Type B pancreatic cell (in vitro differentiated cells): ENCODE results near the gene APP. TPM values are rescaled to one million over a fixed set of nuclear protein-coding genes. Genes with fewer than 3 reads are reported as not detected.
"Not testable (repeated sequence)": the region's sequence is repeated elsewhere in the genome, so short reads cannot be mapped to it uniquely, and the experiment has no call there.

Source experiments
- DNase-seq: peaks from one replicate; pipeline ENCODE4 v3.0.0; 2021; ENCODE audit warnings: mixed read lengths; ENCODE audit not compliant: unreplicated experiment; ENCODE audit errors: extremely low spot score
- H3K27ac Mint-ChIP-seq: 2 replicates; pipeline ENCODE4 v1.8.0; 2021; ENCODE audit warnings: mild to moderate bottlenecking, mixed read lengths
- H3K27me3 Mint-ChIP-seq: 2 replicates; pipeline ENCODE4 v1.8.0; 2021; ENCODE audit warnings: mixed read lengths
- H3K36me3 Mint-ChIP-seq: 2 replicates; pipeline ENCODE4 v1.8.0; 2021; ENCODE audit warnings: mixed read lengths
- H3K4me1 Mint-ChIP-seq: one replicate; pipeline ENCODE4 v1.8.0; 2021; ENCODE audit warnings: mixed read lengths; ENCODE audit not compliant: unreplicated experiment
- H3K4me3 Mint-ChIP-seq: 2 replicates; pipeline ENCODE4 v1.8.0; 2021; ENCODE audit warnings: mild to moderate bottlenecking, mixed read lengths
- H3K9me3 Mint-ChIP-seq: 2 replicates; pipeline ENCODE4 v1.8.0; 2021; ENCODE audit warnings: mixed read lengths
- CTCF ChIP-seq: fragments of 200-600 bp; sonication (generic); conservative IDR thresholded peaks from 2 replicates; pipeline ENCODE4 v1.5.0; 2021; ENCODE audit warnings: antibody characterized with exemption, mild to moderate bottlenecking
- total RNA-seq: library from RNA; stranded (reverse); gene quantifications from 2 replicates; pipeline ENCODE4 v1.2.1, GENCODE V29; 2021; ENCODE audit warnings: low replicate concordance

APP gene
- total RNA-seq, 1 donor from 2014 or later: 415 TPM

DNA sequence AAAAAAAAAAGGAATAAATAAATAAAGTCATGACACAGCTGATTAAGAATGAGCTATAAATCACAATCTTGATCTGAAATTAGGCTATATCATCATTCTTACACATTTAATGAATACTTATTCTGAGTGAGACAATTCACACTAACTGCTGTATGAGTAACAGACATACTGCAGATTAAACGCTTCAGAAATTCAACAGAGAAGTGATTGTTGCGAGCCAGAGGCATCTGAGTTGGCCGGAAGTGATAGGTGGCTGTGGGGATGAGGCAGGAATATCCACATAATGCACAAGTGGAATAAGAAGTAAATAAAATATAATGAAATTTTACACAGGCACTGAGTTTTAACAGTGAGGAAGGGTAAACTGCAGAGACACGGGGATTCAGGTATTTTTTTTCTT lies 142.4 kb downstream of the APP start:
- Mint-ChIP-seq H3K27me3 (no peaks in the 10 kb centered on the region), H3K9me3 (no peaks in the 10 kb centered on the region), H3K36me3 (peaks cover 35% of the 10 kb centered on the region), H3K4me1 (peaks cover 19% of the 10 kb centered on the region), H3K4me3 (no peak overlapping the region), H3K27ac (no peak overlapping the region)
- TF ChIP-seq CTCF: no peak
- DNase-seq: no peak

DNA sequence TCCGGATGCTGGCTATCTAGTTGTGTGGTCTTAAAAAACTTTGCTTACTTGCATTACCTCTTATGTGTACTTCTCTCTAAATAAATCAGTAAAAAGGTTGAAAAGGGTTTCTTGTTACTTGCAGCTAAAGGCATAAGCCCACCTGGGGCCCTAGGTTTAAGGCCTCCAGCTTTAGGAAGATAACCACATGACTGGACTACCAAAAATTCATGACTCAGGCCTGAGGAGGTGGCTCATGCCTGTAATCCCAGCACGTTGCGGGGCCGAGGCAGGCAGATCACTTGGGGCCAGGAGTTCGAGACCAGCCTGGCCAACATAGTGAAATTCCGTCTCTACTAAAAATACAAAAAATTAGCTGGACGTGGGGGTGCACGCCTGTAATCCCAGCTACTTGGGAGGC lies 142.9 kb downstream of the APP start:
- no peaks in the 10 kb centered on the region for H3K9me3 Mint-ChIP-seq
- H3K4me1 Mint-ChIP-seq: peaks cover 19% of the 10 kb centered on the region
- DNase-seq: no peak
- no peak for TF ChIP-seq CTCF
- no peaks in the 10 kb centered on the region for H3K27me3 Mint-ChIP-seq
- no peak overlapping the region for H3K4me3 Mint-ChIP-seq
- H3K27ac Mint-ChIP-seq: no peak overlapping the region
- H3K36me3 Mint-ChIP-seq: peaks cover 30% of the 10 kb centered on the region

GRCh38 chr21:26025536-26026512 lies 144.7 kb downstream of the APP start:
- no peaks in the 10 kb centered on the region for H3K9me3 Mint-ChIP-seq
- no peak overlapping the region for H3K4me3 Mint-ChIP-seq
- TF ChIP-seq CTCF: no peak
- H3K36me3 Mint-ChIP-seq: peaks cover 28% of the 10 kb centered on the region
- no peaks in the 10 kb centered on the region for H3K27me3 Mint-ChIP-seq
- no peak overlapping the region for H3K27ac Mint-ChIP-seq
- H3K4me1 Mint-ChIP-seq: peaks cover 19% of the 10 kb centered on the region
- no peak for DNase-seq

DNA sequence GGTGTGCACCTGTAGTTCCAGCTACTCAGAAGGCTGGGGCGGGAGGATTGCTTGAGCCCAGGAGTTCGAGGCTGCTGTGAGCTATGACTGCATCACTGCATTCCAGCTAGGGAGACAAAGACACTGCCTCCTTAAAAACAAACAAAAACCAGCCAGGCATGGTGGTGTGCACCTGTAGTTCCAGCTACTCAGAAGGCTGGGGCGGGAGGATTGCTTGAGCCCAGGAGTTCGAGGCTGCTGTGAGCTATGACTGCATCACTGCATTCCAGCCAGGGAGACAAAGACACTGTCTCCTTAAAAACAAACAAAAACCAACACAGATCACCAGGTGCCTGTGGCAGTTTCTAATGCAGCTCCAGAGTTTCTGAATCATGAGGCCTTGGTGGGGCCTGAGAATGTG lies 147.2 kb downstream of the APP start:
- DNase-seq, H3K9me3 Mint-ChIP-seq, H3K27ac Mint-ChIP-seq, H3K4me3 Mint-ChIP-seq, H3K27me3 Mint-ChIP-seq: not testable (repeated sequence)
- Mint-ChIP-seq H3K4me1 (peaks cover 19% of the 10 kb centered on the region), H3K36me3 (peaks cover 32% of the 10 kb centered on the region)

- not testable (repeated sequence) for DNase-seq, H3K9me3 Mint-ChIP-seq, H3K27me3 Mint-ChIP-seq, H3K4me3 Mint-ChIP-seq, H3K27ac Mint-ChIP-seq
- Mint-ChIP-seq H3K36me3 (peaks cover 36% of the 10 kb centered on the region), H3K4me1 (peaks cover 19% of the 10 kb centered on the region)
These were observed 147.8 kb downstream of the APP start for GRCh38 chr21:26022598-26023337.

GRCh38 chr21:26020510-26020909 lies 150.1 kb downstream of the APP start:
- DNase-seq: no peak
- no peak for TF ChIP-seq CTCF
- H3K36me3 Mint-ChIP-seq: peaks cover 41% of the 10 kb centered on the region
- H3K9me3 Mint-ChIP-seq: no peaks in the 10 kb centered on the region
- no peak overlapping the region for H3K27ac Mint-ChIP-seq
- no peak overlapping the region for H3K4me3 Mint-ChIP-seq
- no peaks in the 10 kb centered on the region for H3K27me3 Mint-ChIP-seq
- H3K4me1 Mint-ChIP-seq: peaks cover 6% of the 10 kb centered on the region
